Measurements from ENCODE around the gene LMOD2. TPM values are rescaled to one million over a fixed set of nuclear protein-coding genes. Genes with fewer than 3 reads are reported as not detected.

The LMOD2 gene
- total RNA-seq, 1 experiment from 2014 or later: not detected

DNA sequence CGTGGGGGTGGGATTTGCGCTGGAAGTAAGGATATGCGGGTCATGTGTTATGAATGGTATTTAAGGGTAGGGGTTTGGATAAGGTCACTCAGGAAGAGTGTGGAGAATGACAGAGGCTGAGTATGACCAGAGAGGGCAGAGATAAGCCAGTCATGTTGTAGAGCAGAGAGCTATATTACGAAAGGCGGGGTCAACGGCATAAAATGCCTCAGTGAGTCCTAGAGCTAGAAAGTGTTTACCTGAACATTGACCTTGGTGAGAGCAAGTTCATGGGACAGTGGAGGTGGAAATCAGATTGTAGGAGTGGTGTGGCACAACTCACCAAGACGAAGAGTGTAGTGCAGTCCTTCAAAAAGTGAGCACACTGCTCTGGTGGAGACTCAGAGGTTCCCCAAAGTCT is 13.8 kb downstream of the LMOD2 start (continued):
- TF ChIP-seq, protein P1, sequence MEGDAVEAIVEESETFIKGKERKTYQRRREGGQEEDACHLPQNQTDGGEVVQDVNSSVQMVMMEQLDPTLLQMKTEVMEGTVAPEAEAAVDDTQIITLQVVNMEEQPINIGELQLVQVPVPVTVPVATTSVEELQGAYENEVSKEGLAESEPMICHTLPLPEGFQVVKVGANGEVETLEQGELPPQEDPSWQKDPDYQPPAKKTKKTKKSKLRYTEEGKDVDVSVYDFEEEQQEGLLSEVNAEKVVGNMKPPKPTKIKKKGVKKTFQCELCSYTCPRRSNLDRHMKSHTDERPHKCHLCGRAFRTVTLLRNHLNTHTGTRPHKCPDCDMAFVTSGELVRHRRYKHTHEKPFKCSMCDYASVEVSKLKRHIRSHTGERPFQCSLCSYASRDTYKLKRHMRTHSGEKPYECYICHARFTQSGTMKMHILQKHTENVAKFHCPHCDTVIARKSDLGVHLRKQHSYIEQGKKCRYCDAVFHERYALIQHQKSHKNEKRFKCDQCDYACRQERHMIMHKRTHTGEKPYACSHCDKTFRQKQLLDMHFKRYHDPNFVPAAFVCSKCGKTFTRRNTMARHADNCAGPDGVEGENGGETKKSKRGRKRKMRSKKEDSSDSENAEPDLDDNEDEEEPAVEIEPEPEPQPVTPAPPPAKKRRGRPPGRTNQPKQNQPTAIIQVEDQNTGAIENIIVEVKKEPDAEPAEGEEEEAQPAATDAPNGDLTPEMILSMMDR (IDR thresholded peaks at IDR 0.05 in 2 of 3, conservative IDR thresholded peaks at IDR 0.05 in 1 of 3; ENCODE audit: borderline replicate concordance in 1 of 3, insufficient read depth in 1 of 3, low read depth in 2 of 3, low read length in 2 of 3): no peak

DNA sequence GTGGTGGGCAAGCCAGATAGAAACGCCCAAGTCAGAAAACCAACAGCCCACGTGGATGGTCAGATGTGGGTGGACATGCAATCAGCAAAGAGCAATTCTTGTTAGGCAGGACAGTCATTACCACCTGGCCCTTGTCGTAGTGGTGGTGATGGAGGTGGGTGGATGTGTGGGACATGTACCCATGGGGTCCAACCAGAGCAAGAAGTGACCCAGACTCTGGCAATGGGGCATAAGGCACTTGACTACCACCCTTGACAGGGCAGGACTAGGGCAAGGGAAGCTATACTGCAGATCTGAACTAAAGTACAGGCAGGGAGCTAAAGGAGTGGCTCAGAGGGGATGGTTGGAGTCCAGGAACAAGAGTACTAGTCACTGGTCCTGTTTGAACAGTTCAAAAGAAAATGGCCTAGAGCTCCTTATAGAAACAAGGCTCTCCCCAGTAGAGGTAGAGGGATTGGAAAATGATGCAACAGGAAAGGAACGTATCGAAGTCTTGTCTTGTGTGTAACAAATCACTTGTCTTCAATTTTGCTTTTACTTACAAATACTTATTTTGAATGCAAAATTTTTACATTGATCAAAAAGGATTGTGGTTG is 17.6 kb downstream of the LMOD2 start:
- CTCF ChIA-PET: interaction anchor here (2.2 kb wide), 1 partner anchor 9 kb away, joined by 7 read pairs; no protein-coding TSS in a partner anchor
- RAD21 ChIA-PET (ENCODE audit: low non-redundant PET in 1 of 2, low total read pairs in 2 of 2, uncharacterized antibody in 2 of 2, unreplicated experiment in 2 of 2): no interaction called here
- BruUV-seq (replicated peaks): no TSS peak
- H3K9me2 ChIP-seq (ENCODE audit: insufficient read depth): no peaks in the 10 kb centered on the region
- H3K4me3 ChIP-seq (replicated peaks in 1 of 2; ENCODE audit: low read depth in 1 of 2, low read length in 2 of 2): no peak overlapping the region
- intact Hi-C loops (cut with micrococcal nuclease): no loop called here
- H3K79me2 ChIP-seq (ENCODE audit: insufficient read depth, low read length): no peaks in the 10 kb centered on the region
- POLR2A ChIA-PET: no interaction called here
- no peaks in the 10 kb centered on the region for H3K36me3 ChIP-seq (ENCODE audit: control insufficient read depth in 1 of 2, insufficient read depth in 2 of 2, low read length in 2 of 2)
- no peaks in the 10 kb centered on the region for H3K27me3 ChIP-seq (ENCODE audit: insufficient read depth, low read length)
- no peak overlapping the region for H3K27ac ChIP-seq (ENCODE audit: low read depth, low read length)
- H4K20me1 ChIP-seq (ENCODE audit: insufficient read depth): no peaks in the 10 kb centered on the region
- H3K4me1 ChIP-seq (ENCODE audit: control insufficient read depth in 1 of 2, insufficient read depth in 2 of 2, low read length in 2 of 2): no peaks in the 10 kb centered on the region
- H3K9me3 ChIP-seq (ENCODE audit: control insufficient read depth in 1 of 2, insufficient read depth in 1 of 2, low read depth in 1 of 2, low read length in 2 of 2): no peaks in the 10 kb centered on the region
- H2AFZ ChIP-seq (ENCODE audit: low read depth, low read length, poor library complexity, severe bottlenecking): no peak overlapping the region
- DNase-seq (ENCODE audit: low read depth, low spot score) (no peak), ATAC-seq (no peak)
- H3K9ac ChIP-seq (ENCODE audit: low read length): no peak overlapping the region
- H3K4me2 ChIP-seq (ENCODE audit: low read length): no peak overlapping the region
- TF ChIP-seq ZFX (IDR thresholded peaks at IDR 0.05) (no peak), YY1 (IDR thresholded peaks at IDR 0.05; ENCODE audit: extremely low read depth, insufficient replicate concordance, low read depth, low read length) (no peak), JUND (IDR thresholded peaks at IDR 0.05) (no peak), ELF1 (IDR thresholded peaks at IDR 0.05; ENCODE audit: borderline replicate concordance, low read depth) (no peak), EZH2 (IDR thresholded peaks at IDR 0.05) (no peak), CBX3 (IDR thresholded peaks at IDR 0.05; ENCODE audit: low read depth) (no peak), SP1 (IDR thresholded peaks at IDR 0.05; ENCODE audit: low read depth) (no peak), SRF (IDR thresholded peaks at IDR 0.05; ENCODE audit: low read depth) (no peak), CEBPB (IDR thresholded peaks at IDR 0.05; ENCODE audit: low read depth) (no peak), TCF7L2 (IDR thresholded peaks at IDR 0.05; ENCODE audit: borderline replicate concordance, extremely low read depth, insufficient read depth, insufficient read length) (no peak), FOSL1 (IDR thresholded peaks at IDR 0.05; ENCODE audit: low read depth) (no peak)
- TF ChIP-seq, protein P2, sequence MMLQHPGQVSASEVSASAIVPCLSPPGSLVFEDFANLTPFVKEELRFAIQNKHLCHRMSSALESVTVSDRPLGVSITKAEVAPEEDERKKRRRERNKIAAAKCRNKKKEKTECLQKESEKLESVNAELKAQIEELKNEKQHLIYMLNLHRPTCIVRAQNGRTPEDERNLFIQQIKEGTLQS (IDR thresholded peaks at IDR 0.05): no peak

All from HCT116 (cell line).